ENCODE results near the gene TUBGCP6.
A peak's percentile ranks its signal among the peaks of the same experiment; 100 is the strongest.

Gene TUBGCP6

DNA sequence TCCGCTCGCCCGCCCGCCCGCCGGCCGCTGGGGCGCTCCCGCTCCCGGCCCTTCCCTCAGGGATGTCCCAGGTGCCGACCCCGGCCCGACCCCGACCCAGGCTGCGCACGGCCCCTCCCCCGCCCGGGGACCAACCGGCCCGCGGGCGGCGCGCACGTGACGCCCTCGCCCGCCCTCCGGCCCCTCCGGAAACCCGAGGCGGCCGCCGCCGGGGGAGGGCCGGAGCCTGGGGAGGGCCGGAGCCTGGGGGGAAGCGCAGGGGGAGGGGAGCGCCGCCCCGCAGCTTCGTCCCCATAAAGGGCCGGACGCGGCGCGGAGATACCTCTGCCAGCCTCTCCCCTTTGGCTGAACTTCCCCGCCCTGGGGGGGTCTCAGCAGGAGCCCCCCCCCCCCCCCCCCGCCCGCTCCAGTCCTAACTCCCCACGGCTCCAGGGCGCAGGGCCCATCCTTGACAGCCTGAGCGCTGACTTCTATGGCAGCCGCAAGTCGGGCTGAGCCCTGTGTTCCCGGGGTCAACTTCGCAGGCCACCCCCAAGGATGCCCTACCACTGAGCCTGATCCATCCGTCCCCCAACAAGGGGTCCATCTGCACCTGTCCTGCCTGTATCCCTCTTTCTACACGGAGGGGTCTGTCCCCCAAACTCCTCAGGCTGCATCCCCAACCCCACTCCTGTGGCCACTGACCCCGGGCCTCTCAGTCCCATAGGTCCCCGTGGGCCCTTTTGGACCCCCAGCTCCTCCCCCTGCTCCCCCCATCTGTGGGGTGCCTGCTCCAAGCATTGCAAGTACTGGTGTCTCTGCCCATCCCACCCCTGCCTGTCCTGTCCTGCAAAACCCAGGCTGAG lies 17.0 kb upstream of the TUBGCP6 start, which contains the start of gene MAPK12:
MAPK12 (minus strand) TSS at position 69 of the 845 bp plus-strand sequence. CDS start 174 bp downstream, outside the sequence.
- H3K4me3 ChIP-seq (ENCODE audit: severe bottlenecking), result peak within 1 kb of the TSS; percentile 58
- peak; percentile 28 for ATAC-seq (ENCODE audit: low read depth)
- H3K9me3 ChIP-seq (ENCODE audit: severe bottlenecking), result no peaks in the 10 kb centered on the region
- TF ChIP-seq, protein P1, sequence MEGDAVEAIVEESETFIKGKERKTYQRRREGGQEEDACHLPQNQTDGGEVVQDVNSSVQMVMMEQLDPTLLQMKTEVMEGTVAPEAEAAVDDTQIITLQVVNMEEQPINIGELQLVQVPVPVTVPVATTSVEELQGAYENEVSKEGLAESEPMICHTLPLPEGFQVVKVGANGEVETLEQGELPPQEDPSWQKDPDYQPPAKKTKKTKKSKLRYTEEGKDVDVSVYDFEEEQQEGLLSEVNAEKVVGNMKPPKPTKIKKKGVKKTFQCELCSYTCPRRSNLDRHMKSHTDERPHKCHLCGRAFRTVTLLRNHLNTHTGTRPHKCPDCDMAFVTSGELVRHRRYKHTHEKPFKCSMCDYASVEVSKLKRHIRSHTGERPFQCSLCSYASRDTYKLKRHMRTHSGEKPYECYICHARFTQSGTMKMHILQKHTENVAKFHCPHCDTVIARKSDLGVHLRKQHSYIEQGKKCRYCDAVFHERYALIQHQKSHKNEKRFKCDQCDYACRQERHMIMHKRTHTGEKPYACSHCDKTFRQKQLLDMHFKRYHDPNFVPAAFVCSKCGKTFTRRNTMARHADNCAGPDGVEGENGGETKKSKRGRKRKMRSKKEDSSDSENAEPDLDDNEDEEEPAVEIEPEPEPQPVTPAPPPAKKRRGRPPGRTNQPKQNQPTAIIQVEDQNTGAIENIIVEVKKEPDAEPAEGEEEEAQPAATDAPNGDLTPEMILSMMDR (IDR thresholded peaks at IDR 0.05; ENCODE audit: poor library complexity, severe bottlenecking), result no peak
- H3K4me1 ChIP-seq (ENCODE audit: insufficient read depth, poor library complexity, severe bottlenecking), result peaks cover 11% of the 10 kb centered on the region
- peak within 1 kb of the TSS; percentile 70 for H3K27ac ChIP-seq (ENCODE audit: poor library complexity, severe bottlenecking)
- H3K36me3 ChIP-seq (ENCODE audit: low read depth), result no peaks in the 10 kb centered on the region
- no peak for DNase-seq (ENCODE audit: low spot score)
- no peaks in the 10 kb centered on the region for H3K27me3 ChIP-seq (ENCODE audit: insufficient read depth, poor library complexity, severe bottlenecking)

DNA sequence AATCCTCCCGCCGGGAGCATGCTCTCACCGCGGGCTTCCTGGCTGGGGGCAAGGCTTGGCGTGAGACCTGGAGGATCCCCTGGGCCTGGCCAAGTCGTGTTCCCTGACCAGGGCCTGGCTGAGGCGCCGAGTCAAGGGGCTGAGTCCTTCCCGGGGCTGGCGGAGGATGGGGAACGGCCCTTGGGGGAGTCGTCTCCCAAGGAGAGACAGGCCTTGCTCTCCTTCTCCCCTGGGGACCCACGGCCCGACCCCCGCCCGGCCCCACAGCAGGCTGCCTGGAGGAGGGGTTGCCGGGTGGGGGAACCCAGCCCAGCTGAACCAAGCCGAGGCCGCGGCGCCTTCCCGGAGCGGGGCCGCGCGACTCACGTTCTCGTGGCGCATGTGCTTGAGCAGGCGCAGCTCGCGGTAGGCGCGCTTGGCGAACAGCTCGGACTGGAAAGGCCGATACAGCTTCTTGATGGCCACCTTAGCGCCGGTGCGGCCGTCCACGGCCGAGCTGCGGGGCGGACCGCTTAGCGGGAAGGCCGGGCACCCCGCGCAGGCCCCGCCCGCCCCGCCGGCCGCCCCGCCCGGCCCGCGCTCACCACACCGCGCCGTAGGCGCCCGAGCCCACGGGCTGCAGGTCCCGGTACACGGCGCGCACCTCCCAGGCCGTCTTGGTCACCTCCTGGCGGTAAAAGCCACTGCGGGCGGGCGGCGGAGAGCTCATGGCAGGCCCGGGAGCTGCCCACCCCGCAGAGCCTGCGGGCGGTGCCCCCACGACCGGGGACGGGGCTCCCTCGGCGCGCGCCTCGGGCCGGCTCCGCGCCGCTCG lies 16.2 kb upstream of the TUBGCP6 start:
- H3K36me3 ChIP-seq (ENCODE audit: low read depth), result 0 out of 2 replicates have a peak, but pooled peaks cover 2% of the 10 kb centered on the region
- peak; percentile 26 for ATAC-seq (ENCODE audit: low read depth)
- DNase-seq (ENCODE audit: low spot score), result no peak
- no peaks in the 10 kb centered on the region for H3K9me3 ChIP-seq (ENCODE audit: severe bottlenecking)
- H3K4me1 ChIP-seq (ENCODE audit: insufficient read depth, poor library complexity, severe bottlenecking), result peaks cover 11% of the 10 kb centered on the region
- no peaks in the 10 kb centered on the region for H3K27me3 ChIP-seq (ENCODE audit: insufficient read depth, poor library complexity, severe bottlenecking)
- TF ChIP-seq, protein P1 (IDR thresholded peaks at IDR 0.05; ENCODE audit: poor library complexity, severe bottlenecking), result no peak
- peak overlapping the region; percentile 70 for H3K27ac ChIP-seq (ENCODE audit: poor library complexity, severe bottlenecking)
- H3K4me3 ChIP-seq (ENCODE audit: severe bottlenecking), result peak overlapping the region; percentile 58

DNA sequence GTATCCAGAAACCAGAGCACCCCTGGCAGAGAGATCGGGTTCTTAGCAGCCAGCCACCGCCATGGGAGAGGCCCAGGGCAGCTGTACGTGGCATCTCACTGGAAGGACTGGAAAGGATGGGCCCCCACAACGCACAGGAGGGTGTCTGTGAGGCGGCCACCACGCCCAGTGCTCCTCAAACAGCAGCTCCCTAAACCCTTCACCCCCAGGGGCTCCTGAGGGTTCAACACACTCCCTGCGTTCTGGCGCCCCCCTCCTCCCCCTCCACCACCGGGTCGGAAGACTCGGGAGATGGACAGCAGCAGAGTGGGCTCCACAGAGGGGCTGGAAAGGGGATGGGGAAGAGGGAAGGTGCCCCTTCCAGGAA lies 15.6 kb upstream of the TUBGCP6 start:
- peak overlapping the region; percentile 58 for H3K4me3 ChIP-seq (ENCODE audit: severe bottlenecking)
- no peaks in the 10 kb centered on the region for H3K9me3 ChIP-seq (ENCODE audit: severe bottlenecking)
- TF ChIP-seq, protein P1 (IDR thresholded peaks at IDR 0.05; ENCODE audit: poor library complexity, severe bottlenecking), result no peak
- DNase-seq (ENCODE audit: low spot score), result no peak
- peak overlapping the region; percentile 70 for H3K27ac ChIP-seq (ENCODE audit: poor library complexity, severe bottlenecking)
- ATAC-seq (ENCODE audit: low read depth), result 0 out of 3 replicates have a peak, but pooled peaks have one; percentile 10
- H3K36me3 ChIP-seq (ENCODE audit: low read depth), result 0 out of 2 replicates have a peak, but pooled peaks cover 5% of the 10 kb centered on the region
- H3K4me1 ChIP-seq (ENCODE audit: insufficient read depth, poor library complexity, severe bottlenecking), result peaks cover 11% of the 10 kb centered on the region
- H3K27me3 ChIP-seq (ENCODE audit: insufficient read depth, poor library complexity, severe bottlenecking), result no peaks in the 10 kb centered on the region

DNA sequence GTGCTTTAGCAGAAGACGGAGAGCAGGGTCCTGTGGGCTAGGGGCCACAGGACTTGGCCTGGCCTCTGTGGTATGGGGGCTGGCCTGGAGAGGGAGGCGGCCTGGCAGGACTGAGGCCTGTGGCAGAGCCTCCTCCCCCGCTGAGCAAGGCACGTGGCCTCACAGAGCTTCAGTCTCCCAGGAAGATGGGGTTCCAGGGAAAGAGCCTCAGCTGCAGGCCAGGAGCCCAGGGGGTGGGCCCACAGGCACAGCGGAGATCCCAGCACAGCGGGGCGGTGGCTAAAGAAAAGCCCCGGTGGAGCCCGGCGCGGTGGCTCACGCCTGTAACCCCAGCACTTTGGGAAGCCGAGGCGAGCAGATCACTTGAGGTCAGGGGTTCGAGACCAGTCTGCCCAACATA lies 14.5 kb upstream of the TUBGCP6 start:
- DNase-seq (ENCODE audit: low spot score) (no peak), ATAC-seq (ENCODE audit: low read depth) (no peak)
- TF ChIP-seq, protein P1 (IDR thresholded peaks at IDR 0.05; ENCODE audit: poor library complexity, severe bottlenecking), result no peak
- H3K4me1 ChIP-seq (ENCODE audit: insufficient read depth, poor library complexity, severe bottlenecking), result peaks cover 11% of the 10 kb centered on the region
- H3K27me3 ChIP-seq (ENCODE audit: insufficient read depth, poor library complexity, severe bottlenecking), result no peaks in the 10 kb centered on the region
- H3K4me3 ChIP-seq (ENCODE audit: severe bottlenecking), result no peak overlapping the region
- no peaks in the 10 kb centered on the region for H3K9me3 ChIP-seq (ENCODE audit: severe bottlenecking)
- H3K27ac ChIP-seq (ENCODE audit: poor library complexity, severe bottlenecking), result no peak overlapping the region
- peaks cover 5% of the 10 kb centered on the region; the same call in 1 of the 2 replicates for H3K36me3 ChIP-seq (ENCODE audit: low read depth)

Data from RWPE2 (cell line).